Parathyroid adenoma (tissue), 2 donors: ENCODE data around the gene GCNT1.

Experiments
- H2AFZ ChIP-seq: fragments of 300-600 bp; sonication (generic); one replicate; pipeline ENCODE4 v1.7.0; 2017; ENCODE audit warnings: antibody characterized with exemption, mild to moderate bottlenecking
- H3K27ac ChIP-seq: fragments of 300-600 bp; sonication (generic); one replicate; pipeline ENCODE4 v1.7.0; 2017
- H3K27me3 ChIP-seq: fragments of 300-600 bp; sonication (generic); one replicate; pipeline ENCODE4 v1.7.0; 2017; ENCODE audit warnings: low read length; ENCODE audit not compliant: control insufficient read depth, insufficient read depth
- H3K36me3 ChIP-seq: fragments of 300-600 bp; sonication (generic); one replicate; pipeline ENCODE4 v1.7.0; 2017; ENCODE audit warnings: low read length; ENCODE audit not compliant: control insufficient read depth, insufficient read depth
- H3K4me1 ChIP-seq: fragments of 300-600 bp; sonication (generic); one replicate; pipeline ENCODE4 v1.7.0; 2017; ENCODE audit warnings: control low read depth
- H3K4me2 ChIP-seq: fragments of 300-600 bp; sonication (generic); one replicate; pipeline ENCODE4 v1.7.0; 2017; ENCODE audit warnings: low read length
- H3K4me3 ChIP-seq: fragments of 300-600 bp; sonication (generic); one replicate; pipeline ENCODE4 v1.7.0; 2017; ENCODE audit warnings: low read depth, low read length
- H3K79me2 ChIP-seq: fragments of 300-600 bp; sonication (generic); one replicate; pipeline ENCODE4 v1.7.0; 2017; ENCODE audit warnings: control low read depth
- H3K9ac ChIP-seq: fragments of 300-600 bp; sonication (generic); one replicate; pipeline ENCODE4 v1.7.0; 2017; ENCODE audit warnings: mild to moderate bottlenecking
- H3K9me3 ChIP-seq: fragments of 300-600 bp; sonication (generic); one replicate; pipeline ENCODE4 v1.7.0; 2017; ENCODE audit warnings: low read length; ENCODE audit not compliant: control insufficient read depth
- TF ChIP-seq, protein P1 (sequence below): fragments of 300-600 bp; sonication (generic); IDR thresholded peaks from one replicate; pipeline ENCODE4 v1.7.0; 2017; ENCODE audit warnings: antibody characterized with exemption, mild to moderate bottlenecking
- donor health status: primary hyperparathyroidism.

GCNT1 gene

DNA sequence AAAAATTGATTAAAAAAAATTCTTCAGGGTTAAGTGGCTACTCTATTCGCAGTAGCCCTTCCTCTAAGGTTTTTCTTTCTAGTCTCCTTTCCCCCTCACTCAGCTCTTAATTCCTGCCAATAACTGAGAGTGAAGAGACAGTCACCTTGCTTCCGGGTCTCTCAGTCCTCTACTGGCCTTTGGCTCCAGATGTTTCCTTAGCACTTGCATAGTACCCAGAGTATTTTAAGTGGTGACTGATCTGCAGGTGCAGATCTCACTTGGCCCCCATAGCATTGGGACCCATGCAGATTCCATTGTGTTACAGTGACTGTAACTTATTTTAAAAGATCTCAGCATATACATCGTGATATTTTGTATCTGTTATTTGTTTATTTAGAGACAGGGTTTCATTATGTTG, 66.2 kb downstream of the GCNT1 start:
- Histone ChIP-seq H3K4me3 (no peak overlapping the region), H3K4me1 (peaks cover 6% of the 10 kb centered on the region), H3K9me3 (no peaks in the 10 kb centered on the region), H3K4me2 (no peak overlapping the region), H3K79me2 (peaks cover 4% of the 10 kb centered on the region), H3K27ac (no peak overlapping the region), H2AFZ (no peak overlapping the region), H3K27me3 (no peaks in the 10 kb centered on the region), H3K36me3 (no peaks in the 10 kb centered on the region), H3K9ac (no peak overlapping the region)
- TF ChIP-seq, protein P1, sequence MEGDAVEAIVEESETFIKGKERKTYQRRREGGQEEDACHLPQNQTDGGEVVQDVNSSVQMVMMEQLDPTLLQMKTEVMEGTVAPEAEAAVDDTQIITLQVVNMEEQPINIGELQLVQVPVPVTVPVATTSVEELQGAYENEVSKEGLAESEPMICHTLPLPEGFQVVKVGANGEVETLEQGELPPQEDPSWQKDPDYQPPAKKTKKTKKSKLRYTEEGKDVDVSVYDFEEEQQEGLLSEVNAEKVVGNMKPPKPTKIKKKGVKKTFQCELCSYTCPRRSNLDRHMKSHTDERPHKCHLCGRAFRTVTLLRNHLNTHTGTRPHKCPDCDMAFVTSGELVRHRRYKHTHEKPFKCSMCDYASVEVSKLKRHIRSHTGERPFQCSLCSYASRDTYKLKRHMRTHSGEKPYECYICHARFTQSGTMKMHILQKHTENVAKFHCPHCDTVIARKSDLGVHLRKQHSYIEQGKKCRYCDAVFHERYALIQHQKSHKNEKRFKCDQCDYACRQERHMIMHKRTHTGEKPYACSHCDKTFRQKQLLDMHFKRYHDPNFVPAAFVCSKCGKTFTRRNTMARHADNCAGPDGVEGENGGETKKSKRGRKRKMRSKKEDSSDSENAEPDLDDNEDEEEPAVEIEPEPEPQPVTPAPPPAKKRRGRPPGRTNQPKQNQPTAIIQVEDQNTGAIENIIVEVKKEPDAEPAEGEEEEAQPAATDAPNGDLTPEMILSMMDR: no peak

DNA sequence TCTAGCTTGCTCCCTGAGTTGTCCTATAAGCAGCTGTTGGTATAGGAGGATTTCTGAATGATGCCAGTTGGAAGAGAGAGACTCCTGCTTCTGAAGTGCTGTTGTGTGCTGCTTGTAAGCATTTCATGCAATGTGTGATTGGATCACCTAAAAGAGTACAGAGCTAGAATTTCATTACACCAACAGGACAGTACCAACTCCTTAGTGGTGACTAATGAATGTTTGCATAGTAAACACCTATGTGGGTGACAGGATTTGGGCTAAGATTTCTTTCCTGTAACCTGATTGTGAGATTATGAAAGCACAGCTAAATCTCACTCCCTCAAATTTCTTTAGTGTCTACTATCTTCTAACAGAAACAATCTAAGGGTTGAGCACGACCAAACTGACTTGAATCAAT, 67.0 kb downstream of the GCNT1 start:
- H3K9ac ChIP-seq: no peak overlapping the region
- H3K4me2 ChIP-seq: no peak overlapping the region
- TF ChIP-seq, protein P1: no peak
- H3K9me3 ChIP-seq: no peaks in the 10 kb centered on the region
- H3K4me3 ChIP-seq: no peak overlapping the region
- H2AFZ ChIP-seq: no peak overlapping the region
- H3K4me1 ChIP-seq: peaks cover 6% of the 10 kb centered on the region
- no peaks in the 10 kb centered on the region for H3K36me3 ChIP-seq
- H3K27ac ChIP-seq: no peak overlapping the region
- H3K79me2 ChIP-seq: peaks cover 4% of the 10 kb centered on the region
- H3K27me3 ChIP-seq: no peaks in the 10 kb centered on the region

DNA sequence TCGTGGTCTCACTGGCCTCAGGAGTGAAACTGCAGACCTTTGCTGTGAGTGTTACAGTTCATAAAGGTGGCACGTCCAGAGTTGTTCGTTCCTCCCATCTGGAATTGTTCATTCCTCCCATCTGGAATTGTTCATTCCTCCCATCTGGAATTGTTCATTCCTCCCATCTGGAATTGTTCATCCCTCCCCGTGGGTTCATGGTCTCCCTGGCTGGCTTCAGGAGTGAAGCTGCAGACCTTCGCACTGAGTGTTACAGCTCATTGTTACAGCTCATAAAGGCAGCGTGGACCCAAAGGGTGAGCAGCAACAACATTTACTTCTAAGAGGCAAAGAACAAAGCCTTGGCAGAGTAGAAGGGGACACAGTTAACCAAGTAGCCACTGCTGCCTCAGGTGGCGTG, 69.1 kb downstream of the GCNT1 start:
- H3K4me2 ChIP-seq: no peak overlapping the region
- H3K9me3 ChIP-seq: no peaks in the 10 kb centered on the region
- TF ChIP-seq, protein P1: no peak
- no peaks in the 10 kb centered on the region for H3K4me1 ChIP-seq
- H3K36me3 ChIP-seq: no peaks in the 10 kb centered on the region
- no peak overlapping the region for H3K4me3 ChIP-seq
- H3K9ac ChIP-seq: no peak overlapping the region
- H3K27me3 ChIP-seq: no peaks in the 10 kb centered on the region
- H3K27ac ChIP-seq: no peak overlapping the region
- H2AFZ ChIP-seq: no peak overlapping the region
- H3K79me2 ChIP-seq: peaks cover 4% of the 10 kb centered on the region

DNA sequence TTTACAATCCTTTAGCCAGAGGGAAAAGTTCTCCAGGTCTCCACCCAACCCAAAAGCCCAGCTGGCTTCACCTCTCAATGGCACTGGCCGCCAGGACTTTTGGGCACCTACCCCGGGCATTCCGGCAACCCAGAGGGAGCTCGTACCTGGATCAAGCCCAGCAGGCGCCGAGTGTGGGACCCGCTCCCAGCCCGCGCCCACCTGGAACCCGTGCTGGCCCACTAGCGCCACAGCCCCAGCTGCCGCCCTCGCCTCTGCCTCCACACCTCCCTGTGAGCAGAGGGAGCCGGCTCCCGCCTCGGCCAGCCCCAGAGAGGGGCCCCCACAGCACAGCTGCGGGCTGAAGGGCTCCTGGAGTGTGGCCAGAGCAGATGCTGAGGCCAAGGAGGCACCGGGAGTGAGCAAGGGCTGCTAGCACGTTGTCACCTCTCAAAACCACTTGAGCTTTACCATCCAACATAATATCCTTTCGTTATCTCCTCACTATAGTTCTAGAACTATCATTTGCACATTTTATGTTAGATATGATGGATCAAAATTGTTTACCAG, 69.7 kb downstream of the GCNT1 start:
- Histone ChIP-seq H3K27me3 (no peaks in the 10 kb centered on the region), H3K79me2 (peaks cover 4% of the 10 kb centered on the region), H3K9me3 (no peaks in the 10 kb centered on the region), H3K27ac (no peak overlapping the region), H3K4me3 (no peak overlapping the region), H3K9ac (no peak overlapping the region), H3K4me1 (no peaks in the 10 kb centered on the region), H2AFZ (no peak overlapping the region), H3K36me3 (no peaks in the 10 kb centered on the region), H3K4me2 (no peak overlapping the region)
- TF ChIP-seq, protein P1: no peak

DNA sequence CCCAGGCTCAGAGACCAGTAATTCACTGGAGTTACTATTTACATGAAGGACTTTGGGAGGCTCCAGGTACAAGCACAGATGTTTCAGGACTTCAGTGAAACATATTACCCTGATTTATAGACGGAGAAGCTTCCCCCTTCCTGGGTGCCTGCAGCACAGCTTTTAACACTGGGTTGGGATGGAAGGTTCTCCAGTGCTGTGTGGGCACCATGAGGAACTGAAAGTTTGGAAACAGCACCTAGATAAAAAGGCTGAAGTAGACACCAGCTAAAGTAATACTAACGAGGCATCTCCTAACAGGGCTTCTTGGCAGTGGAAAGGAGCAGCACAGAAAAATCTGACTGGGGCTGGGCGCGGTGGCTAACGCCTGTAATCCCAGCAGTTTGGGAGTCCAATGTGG, 70.7 kb downstream of the GCNT1 start:
- Histone ChIP-seq H3K4me1 (peaks cover 3% of the 10 kb centered on the region), H3K4me2 (no peak overlapping the region), H3K9me3 (no peaks in the 10 kb centered on the region), H3K27me3 (no peaks in the 10 kb centered on the region), H3K4me3 (no peak overlapping the region), H3K9ac (no peak overlapping the region), H3K36me3 (no peaks in the 10 kb centered on the region), H3K79me2 (peaks cover 4% of the 10 kb centered on the region), H3K27ac (no peak overlapping the region), H2AFZ (no peak overlapping the region)
- TF ChIP-seq, protein P1: no peak
